ENCODE measurements around the gene MYO1H.

DNA sequence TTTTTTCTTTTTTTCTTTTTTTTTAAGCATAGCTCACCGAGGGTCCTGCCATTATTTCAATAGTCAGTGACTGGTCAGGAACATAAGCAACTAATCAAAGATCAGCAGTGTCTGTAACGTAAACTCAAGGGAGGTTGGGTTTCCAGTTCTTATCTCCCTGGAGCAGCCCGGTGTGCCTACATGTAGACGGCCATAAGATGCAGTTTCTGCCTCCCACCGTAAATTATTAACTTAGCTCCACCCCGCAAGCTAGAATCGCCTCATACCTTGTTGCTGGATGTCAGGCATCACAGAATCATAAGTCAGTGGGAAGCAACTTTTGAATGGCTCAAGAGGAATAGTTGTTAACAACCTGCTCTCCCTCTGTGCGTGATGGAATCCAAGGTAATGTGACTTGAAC is at the start of gene MYO1H:
- TF ChIP-seq, protein P1, sequence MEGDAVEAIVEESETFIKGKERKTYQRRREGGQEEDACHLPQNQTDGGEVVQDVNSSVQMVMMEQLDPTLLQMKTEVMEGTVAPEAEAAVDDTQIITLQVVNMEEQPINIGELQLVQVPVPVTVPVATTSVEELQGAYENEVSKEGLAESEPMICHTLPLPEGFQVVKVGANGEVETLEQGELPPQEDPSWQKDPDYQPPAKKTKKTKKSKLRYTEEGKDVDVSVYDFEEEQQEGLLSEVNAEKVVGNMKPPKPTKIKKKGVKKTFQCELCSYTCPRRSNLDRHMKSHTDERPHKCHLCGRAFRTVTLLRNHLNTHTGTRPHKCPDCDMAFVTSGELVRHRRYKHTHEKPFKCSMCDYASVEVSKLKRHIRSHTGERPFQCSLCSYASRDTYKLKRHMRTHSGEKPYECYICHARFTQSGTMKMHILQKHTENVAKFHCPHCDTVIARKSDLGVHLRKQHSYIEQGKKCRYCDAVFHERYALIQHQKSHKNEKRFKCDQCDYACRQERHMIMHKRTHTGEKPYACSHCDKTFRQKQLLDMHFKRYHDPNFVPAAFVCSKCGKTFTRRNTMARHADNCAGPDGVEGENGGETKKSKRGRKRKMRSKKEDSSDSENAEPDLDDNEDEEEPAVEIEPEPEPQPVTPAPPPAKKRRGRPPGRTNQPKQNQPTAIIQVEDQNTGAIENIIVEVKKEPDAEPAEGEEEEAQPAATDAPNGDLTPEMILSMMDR (IDR thresholded peaks at IDR 0.05): no peak
- TF ChIP-seq POLR2A (IDR thresholded peaks at IDR 0.05): no peak

Data from uterus (tissue), 2 donors.